GM12875 (cell line): ENCODE measurements around the gene SDK1.

Experiments
- H3K4me3 ChIP-seq: one replicate; pipeline ENCODE4 v1.5.1; 2011; ENCODE audit warnings: low read depth, low read length, control low read depth
- CTCF ChIP-seq: IDR thresholded peaks from 2 replicates; pipeline ENCODE4 v1.5.1; 2011; ENCODE audit warnings: low read depth, mild to moderate bottlenecking, control low read depth, inconsistent platforms, low read length, moderate library complexity, borderline replicate concordance; ENCODE audit not compliant: insufficient read depth

Gene SDK1

GRCh38 chr7:3795141-3795540 lies 494.1 kb downstream of the SDK1 start:
- TF ChIP-seq CTCF, result no peak
- H3K4me3 ChIP-seq, result no peak overlapping the region

- no peak for TF ChIP-seq CTCF
- no peak overlapping the region for H3K4me3 ChIP-seq
Observed at GRCh38 chr7:3795781-3796180, 494.7 kb downstream of the SDK1 start.

- no peak overlapping the region for H3K4me3 ChIP-seq
- TF ChIP-seq CTCF, result no peak
Observed at GRCh38 chr7:3805151-3805550, 504.1 kb downstream of the SDK1 start.

- H3K4me3 ChIP-seq, result no peak overlapping the region
- TF ChIP-seq CTCF, result no peak
Observed at GRCh38 chr7:3806516-3806915, 505.5 kb downstream of the SDK1 start.

GRCh38 chr7:3807824-3808223 lies 506.8 kb downstream of the SDK1 start:
- no peak for TF ChIP-seq CTCF
- H3K4me3 ChIP-seq, result no peak overlapping the region

GRCh38 chr7:3821488-3821887 lies 520.4 kb downstream of the SDK1 start:
- no peak for TF ChIP-seq CTCF
- H3K4me3 ChIP-seq, result no peak overlapping the region

- H3K4me3 ChIP-seq, result no peak overlapping the region
- no peak for TF ChIP-seq CTCF
Observed at GRCh38 chr7:3825491-3825890, 524.4 kb downstream of the SDK1 start.
